Kidney epithelial cell (primary cell): Measurements from ENCODE around the gene CCDC124. TPM values are rescaled to one million over a fixed set of nuclear protein-coding genes. Genes with fewer than 3 reads are reported as not detected.

Experiments
- DNase-seq: peaks from one replicate; pipeline ENCODE4 v3.0.0-alpha.2; 2010; ENCODE audit warnings: low read depth
- H3K27me3 ChIP-seq: 2 replicates; pipeline ENCODE4 v1.6.0; 2011; ENCODE audit warnings: low read length; ENCODE audit not compliant: control insufficient read depth, insufficient read depth
- H3K36me3 ChIP-seq: 2 replicates; pipeline ENCODE4 v1.5.1; 2011; ENCODE audit warnings: low read length; ENCODE audit not compliant: control insufficient read depth, insufficient read depth
- H3K4me3 ChIP-seq: 2 replicates; pipeline ENCODE4 v1.5.1; 2011; ENCODE audit warnings: low read depth, mild to moderate bottlenecking, control low read depth, low read length
- total RNA-seq: library from RNA; depleted of rRNA; stranded (reverse); fragments of >200 nt; gene quantifications from 2 replicates; pipeline ENCODE4 v1.2.3, GENCODE V29; 2015
- TF ChIP-seq, protein P1 (sequence below): IDR thresholded peaks from 2 replicates; pipeline ENCODE4 v1.5.1; 2011; ENCODE audit warnings: mild to moderate bottlenecking, moderate library complexity, low read length, control low read depth, inconsistent platforms; ENCODE audit not compliant: insufficient read depth, poor library complexity, severe bottlenecking

The CCDC124 gene
- total RNA-seq, 1 donor from 2014 or later = 104 TPM

DNA sequence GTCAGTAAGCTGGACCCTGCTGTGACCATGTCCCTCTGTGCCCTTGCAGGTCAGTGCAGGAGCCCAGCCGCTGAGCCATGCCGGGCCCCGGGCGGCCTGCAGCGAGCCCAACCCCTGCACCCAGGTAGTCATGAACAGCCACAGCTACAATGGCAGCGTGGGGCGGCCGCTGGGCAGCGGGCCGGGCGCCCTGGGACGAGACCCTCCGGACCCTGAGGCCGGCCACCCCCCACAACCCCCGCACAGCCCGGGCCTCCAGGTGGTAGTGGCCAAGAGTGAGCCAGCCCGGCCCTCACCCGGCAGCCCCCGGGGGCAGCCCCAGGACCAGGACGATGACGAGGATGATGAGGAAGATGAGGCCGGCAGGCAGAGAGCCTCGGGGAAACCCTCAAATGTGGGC is 40.9 kb downstream of the CCDC124 start:
- TF ChIP-seq, protein P1, sequence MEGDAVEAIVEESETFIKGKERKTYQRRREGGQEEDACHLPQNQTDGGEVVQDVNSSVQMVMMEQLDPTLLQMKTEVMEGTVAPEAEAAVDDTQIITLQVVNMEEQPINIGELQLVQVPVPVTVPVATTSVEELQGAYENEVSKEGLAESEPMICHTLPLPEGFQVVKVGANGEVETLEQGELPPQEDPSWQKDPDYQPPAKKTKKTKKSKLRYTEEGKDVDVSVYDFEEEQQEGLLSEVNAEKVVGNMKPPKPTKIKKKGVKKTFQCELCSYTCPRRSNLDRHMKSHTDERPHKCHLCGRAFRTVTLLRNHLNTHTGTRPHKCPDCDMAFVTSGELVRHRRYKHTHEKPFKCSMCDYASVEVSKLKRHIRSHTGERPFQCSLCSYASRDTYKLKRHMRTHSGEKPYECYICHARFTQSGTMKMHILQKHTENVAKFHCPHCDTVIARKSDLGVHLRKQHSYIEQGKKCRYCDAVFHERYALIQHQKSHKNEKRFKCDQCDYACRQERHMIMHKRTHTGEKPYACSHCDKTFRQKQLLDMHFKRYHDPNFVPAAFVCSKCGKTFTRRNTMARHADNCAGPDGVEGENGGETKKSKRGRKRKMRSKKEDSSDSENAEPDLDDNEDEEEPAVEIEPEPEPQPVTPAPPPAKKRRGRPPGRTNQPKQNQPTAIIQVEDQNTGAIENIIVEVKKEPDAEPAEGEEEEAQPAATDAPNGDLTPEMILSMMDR = no peak
- no peak for DNase-seq
- Histone ChIP-seq H3K27me3 (peaks cover 2% of the 10 kb centered on the region), H3K4me3 (no peak overlapping the region), H3K36me3 (no peaks in the 10 kb centered on the region)

DNA sequence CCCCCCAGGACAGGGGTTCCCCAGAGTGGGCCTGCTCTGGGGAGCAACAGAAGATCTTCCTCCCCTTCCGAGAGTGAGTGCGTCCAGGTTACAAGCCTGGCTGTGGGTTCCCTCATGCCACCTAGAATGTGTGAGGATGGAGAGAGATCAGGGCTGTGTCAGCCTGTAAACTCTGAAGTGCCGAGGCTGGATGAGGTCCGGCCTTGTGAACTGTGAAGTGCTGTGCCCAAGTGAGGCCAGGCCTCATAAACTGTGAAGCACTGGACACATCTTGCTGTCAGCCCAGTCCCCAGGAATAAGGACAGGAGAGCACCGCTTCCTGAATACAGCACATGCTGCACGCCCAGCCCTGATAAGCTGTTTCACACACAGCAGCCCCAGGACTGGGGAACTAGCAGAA is 41.7 kb downstream of the CCDC124 start:
- Histone ChIP-seq H3K4me3 (no peak overlapping the region), H3K27me3 (no peaks in the 10 kb centered on the region), H3K36me3 (no peaks in the 10 kb centered on the region)
- TF ChIP-seq, protein P1 = no peak
- no peak for DNase-seq

DNA sequence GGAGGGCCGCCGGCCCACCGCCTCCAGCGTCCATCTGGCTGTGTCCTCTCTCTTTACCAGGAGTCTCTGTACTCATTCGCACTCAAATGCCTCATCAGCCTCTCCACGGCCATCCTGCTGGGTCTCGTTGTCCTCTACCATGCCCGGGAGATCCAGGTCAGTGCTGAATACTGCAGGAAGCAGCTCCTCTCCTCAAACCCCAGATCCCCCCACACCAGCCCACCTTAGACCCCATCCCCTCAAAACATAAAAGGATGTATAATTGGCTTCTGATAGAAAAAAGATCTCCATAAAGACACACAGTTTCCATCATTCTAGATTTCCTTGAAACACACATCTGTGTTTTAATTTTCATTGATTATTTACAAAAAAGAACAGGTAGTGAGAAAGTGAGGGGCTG is 42.2 kb downstream of the CCDC124 start:
- Histone ChIP-seq H3K4me3 (no peak overlapping the region), H3K36me3 (no peaks in the 10 kb centered on the region), H3K27me3 (no peaks in the 10 kb centered on the region)
- TF ChIP-seq, protein P1 = no peak
- no peak for DNase-seq

DNA sequence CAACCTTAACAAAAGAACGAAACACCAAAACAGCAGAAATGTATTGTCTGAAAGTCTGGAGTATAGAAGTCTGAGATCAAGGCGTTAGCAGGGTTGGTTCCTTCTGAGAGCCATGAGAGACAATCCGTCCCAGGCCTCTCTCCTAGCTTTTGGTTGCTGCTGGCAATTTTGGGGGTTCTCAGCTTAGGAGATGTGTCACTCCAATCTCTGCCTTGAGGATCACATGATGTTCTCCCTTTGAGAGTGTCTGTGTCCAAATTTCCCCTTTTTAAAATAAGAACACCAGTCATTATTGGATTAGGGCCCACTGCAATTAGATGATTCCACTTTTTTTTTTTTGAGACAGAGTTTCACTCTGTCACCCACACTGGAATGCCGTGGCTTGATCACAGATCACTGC is 44.2 kb downstream of the CCDC124 start:
- Histone ChIP-seq H3K27me3 (peaks cover 3% of the 10 kb centered on the region), H3K4me3 (no peak overlapping the region), H3K36me3 (no peaks in the 10 kb centered on the region)
- no peak for DNase-seq
- TF ChIP-seq, protein P1 = no peak

DNA sequence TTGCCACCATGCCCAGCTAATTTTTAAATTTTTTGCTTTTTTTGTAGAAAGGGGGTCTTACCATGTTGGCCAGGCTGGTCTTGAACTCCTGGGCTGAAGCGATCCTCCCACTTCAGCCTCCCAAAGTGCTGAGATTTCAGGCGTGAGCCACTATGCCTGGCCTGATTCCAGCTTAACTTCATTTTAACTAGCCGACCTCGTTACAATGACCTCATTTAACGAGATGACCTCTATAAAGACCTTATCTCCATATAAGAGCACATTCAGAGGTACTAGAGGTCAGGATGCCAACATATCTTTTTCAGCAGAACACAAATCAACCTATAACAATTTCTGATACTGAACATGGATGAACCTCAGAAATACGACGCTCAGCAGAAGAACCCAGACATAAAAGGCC is 44.7 kb downstream of the CCDC124 start:
- Histone ChIP-seq H3K27me3 (peaks cover 6% of the 10 kb centered on the region), H3K4me3 (no peak overlapping the region), H3K36me3 (no peaks in the 10 kb centered on the region)
- no peak for DNase-seq
- TF ChIP-seq, protein P1 = no peak

DNA sequence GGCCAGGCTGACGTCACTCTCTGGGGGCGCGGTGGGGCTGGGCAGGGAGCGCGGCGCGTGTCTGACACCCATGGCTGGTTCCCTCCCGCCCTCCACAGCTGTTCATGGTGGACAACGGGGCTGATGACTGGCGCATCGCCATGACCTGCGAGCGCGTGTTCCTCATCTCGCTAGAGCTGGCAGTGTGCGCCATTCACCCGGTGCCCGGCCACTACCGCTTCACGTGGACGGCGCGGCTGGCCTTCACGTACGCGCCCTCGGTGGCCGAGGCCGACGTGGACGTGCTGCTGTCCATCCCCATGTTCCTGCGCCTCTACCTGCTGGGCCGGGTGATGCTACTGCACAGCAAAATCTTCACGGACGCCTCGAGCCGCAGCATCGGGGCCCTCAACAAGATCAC is 48.8 kb downstream of the CCDC124 start:
- no peak for DNase-seq
- peaks cover 6% of the 10 kb centered on the region for H3K27me3 ChIP-seq
- TF ChIP-seq, protein P1 = no peak
- H3K36me3 ChIP-seq = no peaks in the 10 kb centered on the region
- H3K4me3 ChIP-seq = no peak overlapping the region
